HPDE6-E6E7 (cell line): ENCODE data around the gene KAT2B.

ENCODE experiments used
- DNase-seq: peaks from one replicate; pipeline ENCODE4 v3.0.0; 2011; ENCODE audit warnings: missing footprints; ENCODE audit errors: extremely low spot score

KAT2B gene

DNA sequence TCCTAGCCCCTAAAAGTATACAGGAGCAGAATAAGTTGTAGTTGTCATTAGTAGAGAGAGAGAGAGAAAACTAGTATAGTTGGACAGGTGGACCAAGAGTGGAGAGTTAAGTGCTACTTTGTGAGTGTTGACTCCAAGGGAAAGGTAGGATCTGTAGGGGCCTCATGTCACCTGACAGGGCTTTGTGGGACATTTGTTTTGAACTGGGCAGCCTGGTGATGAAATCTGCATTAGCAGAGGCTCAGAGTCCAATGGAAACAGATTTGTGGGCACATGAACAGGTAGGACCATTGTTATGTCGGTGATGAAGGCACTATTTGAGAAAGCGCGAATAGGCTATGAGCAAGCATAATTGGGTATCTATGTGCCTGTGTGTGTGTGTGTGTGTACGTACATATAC lies 102.3 kb downstream of the KAT2B start:
- no peak for DNase-seq

- DNase-seq, result no peak
Observed at GRCh38 chr3:20143519-20143918, 103.3 kb downstream of the KAT2B start.

DNA sequence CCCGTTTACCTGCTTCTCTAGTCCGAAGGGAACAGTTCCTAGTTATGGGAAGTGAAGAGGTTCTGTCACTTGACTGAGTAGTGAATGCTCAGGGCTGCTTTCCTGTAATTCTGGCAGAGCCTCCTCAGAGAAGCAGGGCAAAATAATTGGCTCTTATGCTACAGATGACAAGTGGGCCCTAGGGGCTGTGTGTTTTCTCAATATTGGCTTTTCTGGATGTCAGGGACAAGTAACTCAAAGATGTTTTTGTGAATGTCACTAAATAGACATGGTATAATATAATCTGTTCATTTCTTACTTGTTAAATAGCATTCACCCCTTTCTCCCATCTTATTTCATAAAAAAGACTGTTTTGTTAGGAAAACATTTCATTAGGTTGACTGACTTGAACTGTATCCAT lies 105.6 kb downstream of the KAT2B start:
- no peak for DNase-seq

- no peak for DNase-seq
Observed at GRCh38 chr3:20146301-20146700, 106.1 kb downstream of the KAT2B start.

DNA sequence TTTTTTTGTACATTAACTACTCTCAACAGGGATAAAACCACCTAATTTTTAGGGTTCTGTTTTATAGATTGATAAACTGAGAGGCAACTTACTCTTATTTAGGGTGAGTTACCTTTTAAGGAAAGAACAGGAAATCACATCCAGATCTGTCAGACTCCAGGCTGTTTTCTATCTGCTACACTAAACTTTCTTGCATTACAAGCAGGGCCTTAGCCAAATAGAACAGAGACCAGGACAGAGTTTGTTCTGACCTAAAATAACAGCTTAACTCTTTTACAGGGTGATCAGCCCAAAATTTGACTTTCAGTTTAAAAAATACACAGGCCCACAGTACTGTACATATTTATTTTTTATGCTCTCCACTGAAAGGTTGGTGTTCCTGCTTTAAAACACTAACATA lies 107.1 kb downstream of the KAT2B start:
- DNase-seq, result no peak

DNA sequence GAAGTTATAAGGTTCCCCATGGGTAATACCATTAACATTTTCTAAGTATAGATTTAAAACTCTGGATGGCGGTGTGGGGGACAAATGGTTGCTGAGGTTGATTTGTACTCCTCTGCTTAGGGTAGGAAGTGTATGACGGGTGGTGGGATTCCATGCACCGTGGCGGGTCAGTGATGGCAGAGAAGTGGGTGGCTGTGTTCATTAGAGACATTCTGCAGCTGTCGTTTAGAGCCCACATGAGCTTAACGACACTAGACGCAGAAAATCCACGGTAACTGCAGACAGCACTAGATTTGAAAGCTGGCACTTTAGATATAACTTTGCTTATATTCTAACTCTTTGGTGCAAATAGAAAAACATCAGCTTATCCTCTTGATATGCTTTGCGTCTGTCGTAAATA lies 108.2 kb downstream of the KAT2B start:
- DNase-seq, result no peak

GRCh38 chr3:20154078-20154477 lies 113.8 kb downstream of the KAT2B start:
- DNase-seq, result no peak

DNA sequence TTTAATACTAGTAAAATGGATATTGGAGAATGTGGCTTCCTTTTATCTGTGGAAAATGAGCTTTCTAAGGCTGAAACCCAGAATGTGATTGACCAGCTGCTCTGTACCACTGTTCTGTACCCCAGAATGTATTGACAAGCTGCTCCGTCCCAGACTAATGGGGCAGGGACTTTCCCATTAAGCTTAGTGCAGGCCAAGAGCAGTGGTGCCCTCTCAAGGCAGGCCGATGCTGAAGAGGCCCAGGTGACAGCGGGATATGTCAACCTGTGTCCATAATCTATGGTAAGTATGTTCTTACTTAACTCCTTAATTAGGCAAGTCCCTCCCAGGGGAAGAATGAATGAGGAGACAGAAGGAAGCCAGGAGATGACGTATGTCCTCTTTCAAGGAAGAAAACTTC lies 114.7 kb downstream of the KAT2B start:
- DNase-seq, result no peak

DNA sequence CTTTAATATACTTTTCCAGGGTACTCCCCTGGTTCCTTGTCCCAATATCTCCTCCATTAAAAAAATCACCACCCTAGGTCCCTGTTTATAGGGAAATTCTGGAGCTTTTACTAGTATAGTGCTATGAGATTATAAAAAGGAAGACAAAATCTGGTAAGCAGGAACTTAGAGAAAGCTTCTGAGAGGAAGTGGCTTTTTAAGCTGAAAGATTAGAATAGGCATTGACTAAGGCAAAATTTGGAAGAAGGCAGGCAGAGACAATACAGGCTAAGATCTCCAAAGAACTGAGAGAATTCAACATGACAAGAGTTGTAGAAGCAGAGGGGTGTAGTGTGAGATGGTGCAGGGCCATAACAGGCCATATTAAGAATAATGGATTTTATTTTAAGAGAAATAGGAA lies 120.0 kb downstream of the KAT2B start:
- DNase-seq, result no peak

DNA sequence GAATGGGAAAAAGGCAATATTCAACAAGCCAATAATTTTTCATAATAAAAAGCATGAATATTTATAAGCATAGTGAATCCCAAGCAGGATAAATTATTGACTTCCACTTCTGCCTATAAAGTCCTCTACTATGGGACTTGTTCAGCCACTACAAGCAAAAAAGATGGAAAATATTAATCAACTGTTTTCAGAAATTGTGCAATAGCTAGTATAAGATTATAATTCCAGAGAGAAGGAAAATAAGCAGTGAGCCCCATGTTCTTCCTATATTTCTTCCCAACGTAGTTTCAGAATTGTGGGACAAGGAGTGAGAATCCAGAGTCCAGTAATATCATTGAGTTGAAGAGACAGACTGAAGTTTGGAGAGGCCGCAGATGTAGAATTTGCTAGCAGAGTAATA lies 121.5 kb downstream of the KAT2B start:
- no peak for DNase-seq

DNA sequence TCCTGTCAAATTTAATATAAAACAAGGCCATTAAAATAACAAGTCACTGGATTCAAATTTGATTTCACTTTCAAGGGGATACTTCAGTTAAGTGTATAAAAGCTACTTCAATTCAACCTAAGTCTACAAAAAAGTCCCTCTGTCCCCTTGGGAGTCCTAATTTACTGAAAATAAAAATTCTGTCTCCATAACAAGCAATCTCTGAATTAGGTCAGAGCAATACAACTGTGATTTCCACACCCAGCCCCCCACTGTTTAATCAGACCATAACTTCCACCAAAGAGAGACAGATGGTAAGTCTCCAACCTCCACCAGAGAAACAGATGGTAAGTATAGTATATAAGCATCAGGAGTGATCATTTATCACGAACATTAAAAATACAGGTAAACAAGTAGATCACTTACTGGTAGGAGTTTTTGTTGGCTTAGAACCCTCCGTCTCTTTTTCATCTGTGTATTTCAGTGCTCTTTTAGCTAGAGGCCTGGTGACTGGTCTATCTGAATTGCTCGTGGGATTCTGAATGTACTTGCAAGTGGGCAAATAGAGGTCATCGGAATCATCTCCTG lies 133.7 kb downstream of the KAT2B start:
- no peak for DNase-seq

DNA sequence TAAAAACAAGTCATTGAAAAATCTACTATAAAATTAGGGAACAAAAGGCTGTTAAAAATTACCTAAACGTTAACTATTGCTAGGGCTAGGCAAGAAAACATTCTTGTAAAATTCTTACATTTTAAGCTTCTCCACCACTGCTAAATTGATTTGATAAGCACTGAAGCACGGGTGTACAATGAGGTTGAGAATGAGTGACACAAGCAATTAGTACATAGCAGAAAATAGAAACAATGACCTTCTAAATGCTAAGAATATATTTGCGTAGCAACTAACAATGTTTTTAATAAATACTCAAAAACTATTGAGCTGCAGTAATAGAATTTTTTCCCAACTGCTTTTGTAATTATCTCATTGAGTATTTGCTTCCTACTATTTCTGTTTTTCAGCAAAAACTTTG lies 141.0 kb downstream of the KAT2B start:
- DNase-seq, result no peak

DNA sequence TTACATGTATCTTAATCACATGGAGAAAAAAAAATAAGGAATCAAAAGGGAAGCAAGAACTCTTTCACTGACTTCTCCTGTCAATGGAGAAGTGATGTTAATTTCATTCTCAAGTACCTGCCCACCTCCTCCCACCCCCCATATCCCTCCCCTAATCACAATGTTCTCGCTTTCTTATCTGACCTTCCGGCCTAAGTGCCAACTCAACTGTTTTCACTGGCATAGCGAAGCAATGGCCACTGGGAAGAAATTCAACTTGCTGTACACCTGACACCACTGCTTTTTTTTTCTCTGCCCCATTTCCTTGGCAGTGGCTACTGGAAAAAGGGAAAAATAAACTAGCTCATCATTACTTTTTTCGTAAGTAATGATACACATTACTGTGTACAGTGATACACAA lies 142.0 kb downstream of the KAT2B start:
- DNase-seq, result no peak

DNA sequence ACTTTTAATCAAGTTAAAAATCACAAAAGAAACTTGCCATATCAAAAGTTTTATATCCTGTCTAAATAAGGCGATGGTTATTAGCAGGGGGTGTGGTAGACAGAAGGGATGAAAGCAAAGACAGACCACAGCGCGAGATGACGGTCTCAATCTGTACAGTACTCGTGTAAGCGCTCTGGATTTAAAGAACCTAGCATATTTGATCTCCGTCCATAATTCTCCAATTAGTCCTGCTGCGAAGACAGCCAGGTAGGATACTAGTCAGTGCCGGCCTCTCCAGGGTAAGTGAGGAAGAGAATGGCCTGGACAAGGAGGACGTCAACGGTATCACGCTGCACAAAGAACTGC lies 145.1 kb downstream of the KAT2B start:
- no peak for DNase-seq

GRCh38 chr3:20185679-20186599 lies 145.7 kb downstream of the KAT2B start, which contains the start of gene SGO1:
Gene SGO1, minus strand, starts transcription at chr3:20186206. Its CDS starts 2,179 bp downstream, at chr3:20184027.
- DNase-seq, result peak; percentile 75

- DNase-seq, result no peak
Observed at GRCh38 chr3:20186600-20187004, 146.4 kb downstream of the KAT2B start.

DNA sequence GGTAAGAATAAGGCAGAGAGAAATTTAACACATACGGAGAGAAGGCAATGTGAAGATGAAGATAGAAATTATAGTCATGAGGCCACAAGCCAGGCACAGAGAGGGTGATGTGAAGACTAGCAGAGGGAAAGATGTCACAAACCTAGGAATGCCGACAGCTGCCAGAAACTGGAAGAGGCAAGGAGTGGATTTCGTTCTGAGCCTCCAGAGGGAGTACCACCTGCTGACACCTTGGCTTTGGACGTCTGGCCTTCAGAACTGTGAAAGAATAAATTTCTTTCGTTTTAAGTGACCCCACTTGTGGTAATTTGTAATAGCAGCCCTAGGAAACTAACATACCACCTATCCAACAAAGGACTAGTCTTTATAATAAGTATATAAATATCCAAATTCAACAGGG lies 150.7 kb downstream of the KAT2B start:
- no peak for DNase-seq

- no peak for DNase-seq
Observed at GRCh38 chr3:20194793-20195460, 154.7 kb downstream of the KAT2B start.

DNA sequence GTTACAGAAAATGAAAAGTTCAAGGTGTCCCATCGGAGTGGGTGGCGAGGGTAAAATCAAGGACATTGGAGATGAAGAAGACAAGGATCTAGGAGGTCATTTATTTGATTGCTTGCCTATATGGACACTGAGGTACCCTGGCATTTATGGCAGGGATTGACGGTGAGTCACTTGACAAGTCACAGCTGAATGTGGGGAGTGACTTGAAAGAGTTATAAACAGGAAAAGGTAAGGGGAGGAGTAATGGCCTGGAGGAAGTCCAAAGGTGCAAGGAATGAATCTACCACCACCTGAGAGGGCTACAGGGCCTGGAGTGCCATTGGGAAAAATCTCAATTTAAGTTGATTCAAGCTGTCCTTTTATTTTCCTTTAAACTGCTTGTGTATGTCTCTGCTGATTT lies 157.5 kb downstream of the KAT2B start:
- no peak for DNase-seq

DNA sequence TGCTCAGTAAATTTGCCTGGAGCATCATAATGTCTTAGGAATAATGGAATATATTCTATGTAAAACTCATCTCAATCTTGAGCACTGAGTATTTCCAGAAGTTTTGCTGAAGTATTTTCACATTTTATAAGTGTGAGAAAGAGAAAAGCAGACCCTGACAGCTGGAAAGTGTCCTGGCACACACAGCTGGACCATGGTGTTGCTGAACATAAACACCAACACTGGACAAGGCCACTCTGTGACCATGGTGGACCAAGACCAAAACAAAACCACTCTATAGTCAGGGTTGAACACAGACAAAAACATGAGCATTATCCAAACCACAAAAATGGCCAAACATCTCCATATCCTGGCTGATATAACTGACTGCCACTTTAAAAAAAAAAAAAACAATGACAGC lies 160.9 kb downstream of the KAT2B start:
- DNase-seq, result no peak
